MM.1S (cell line): Measurements from ENCODE around the gene TPH2.

Experiments
- DNase-seq: peaks from one replicate; pipeline ENCODE4 v3.0.0-alpha.2; 2015
- H2AFZ ChIP-seq: fragments of 300-600 bp; sonication (generic); 2 replicates; pipeline ENCODE4 v1.6.0; 2016; ENCODE audit warnings: antibody characterized with exemption, low read length
- H3F3A ChIP-seq: fragments of 300-600 bp; sonication (generic); 2 replicates; pipeline ENCODE4 v1.6.1; 2016; ENCODE audit warnings: mild to moderate bottlenecking, antibody characterized with exemption, low read length, moderate library complexity, mixed read lengths; ENCODE audit not compliant: insufficient read depth
- H3K27ac ChIP-seq: fragments of 300-600 bp; sonication (generic); 2 replicates; pipeline ENCODE4 v1.5.1; 2016; ENCODE audit warnings: mild to moderate bottlenecking, low read length
- H3K27me3 ChIP-seq: fragments of 300-600 bp; sonication (generic); replicated peaks from 2 replicates; pipeline ENCODE4 v1.6.0; 2016; ENCODE audit warnings: low read length; ENCODE audit not compliant: insufficient read depth
- H3K36me3 ChIP-seq: fragments of 300-600 bp; sonication (generic); replicated peaks from 2 replicates; pipeline ENCODE4 v1.6.1; 2016; ENCODE audit warnings: mild to moderate bottlenecking, low read length, mixed read lengths; ENCODE audit not compliant: insufficient read depth
- H3K4me1 ChIP-seq: fragments of 300-600 bp; sonication (generic); 2 replicates; pipeline ENCODE4 v1.6.1; 2016; ENCODE audit warnings: low read length, mixed read lengths
- H3K4me2 ChIP-seq: fragments of 300-600 bp; sonication (generic); 2 replicates; pipeline ENCODE4 v1.6.0; 2016; ENCODE audit warnings: low read depth, low read length
- H3K4me3 ChIP-seq: fragments of 300-600 bp; sonication (generic); 2 replicates; pipeline ENCODE4 v1.5.1; 2016; ENCODE audit warnings: low read length, mixed read lengths
- H3K79me2 ChIP-seq: fragments of 300-600 bp; sonication (generic); 2 replicates; pipeline ENCODE4 v1.6.1; 2016; ENCODE audit warnings: mixed run types, low read length, mixed read lengths
- H3K9ac ChIP-seq: fragments of 300-600 bp; sonication (generic); 2 replicates; pipeline ENCODE4 v1.6.1; 2016; ENCODE audit warnings: low read length, mixed read lengths
- H3K9me2 ChIP-seq: fragments of 300-600 bp; sonication (generic); replicated peaks from 2 replicates; pipeline ENCODE4 v1.6.1; 2016; ENCODE audit warnings: mild to moderate bottlenecking, low read length, mixed read lengths; ENCODE audit not compliant: insufficient read depth
- H3K9me3 ChIP-seq: fragments of 300-600 bp; sonication (generic); replicated peaks from 2 replicates; pipeline ENCODE4 v1.6.1; 2016; ENCODE audit warnings: mild to moderate bottlenecking, low read length, mixed read lengths; ENCODE audit not compliant: insufficient read depth
- H4K20me1 ChIP-seq: fragments of 300-600 bp; sonication (generic); 2 replicates; pipeline ENCODE4 v1.6.1; 2016; ENCODE audit warnings: mild to moderate bottlenecking, low read length, moderate library complexity, mixed read lengths; ENCODE audit not compliant: insufficient read depth
- EZH2 ChIP-seq: fragments of 300-600 bp; sonication (generic); optimal IDR thresholded peaks from 2 replicates; pipeline ENCODE3; 2017; ENCODE audit warnings: low read depth, mild to moderate bottlenecking, antibody characterized with exemption, low read length, mixed read lengths
- EZH2phosphoT487 ChIP-seq: fragments of 300-600 bp; sonication (generic); IDR thresholded peaks from 2 replicates; pipeline ENCODE4 v1.6.1; 2018; ENCODE audit warnings: antibody characterized with exemption, low read length
- TF ChIP-seq, protein P1 (sequence below): fragments of 300-600 bp; sonication (generic); IDR thresholded peaks from 2 replicates; pipeline ENCODE4 v1.5.1; 2016; ENCODE audit warnings: antibody characterized with exemption, low read length, mixed read lengths

The TPH2 gene

DNA sequence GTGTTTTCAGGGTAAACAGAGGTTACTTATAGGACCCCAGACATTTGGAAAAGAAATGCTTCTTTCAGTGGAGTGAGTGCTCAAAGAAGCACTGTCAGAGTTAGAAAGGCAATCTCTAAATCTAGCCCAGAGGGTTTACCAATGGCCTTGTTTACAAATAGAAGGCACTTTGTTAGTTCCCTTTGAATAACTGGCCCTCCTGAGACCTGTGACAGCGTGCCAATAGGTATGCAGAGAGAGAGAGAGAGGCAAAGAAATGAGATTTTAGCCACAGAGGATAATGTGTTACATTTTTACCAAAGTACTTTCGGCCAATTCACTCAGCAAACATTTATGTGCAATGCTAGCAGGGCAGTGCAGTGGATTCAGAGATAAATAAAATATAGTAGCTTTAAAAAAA lies 41.9 kb downstream of the TPH2 start:
- Histone ChIP-seq H2AFZ (no peak overlapping the region), H3K9ac (no peak overlapping the region), H3K9me3 (no peaks in the 10 kb centered on the region), H4K20me1 (no peaks in the 10 kb centered on the region), H3K9me2 (no peaks in the 10 kb centered on the region), H3K4me3 (no peak overlapping the region), H3F3A (no peaks in the 10 kb centered on the region), H3K36me3 (no peaks in the 10 kb centered on the region), H3K79me2 (no peaks in the 10 kb centered on the region), H3K4me2 (no peak overlapping the region), H3K27ac (no peak overlapping the region), H3K27me3 (no peaks in the 10 kb centered on the region), H3K4me1 (no peaks in the 10 kb centered on the region)
- TF ChIP-seq, protein P1, sequence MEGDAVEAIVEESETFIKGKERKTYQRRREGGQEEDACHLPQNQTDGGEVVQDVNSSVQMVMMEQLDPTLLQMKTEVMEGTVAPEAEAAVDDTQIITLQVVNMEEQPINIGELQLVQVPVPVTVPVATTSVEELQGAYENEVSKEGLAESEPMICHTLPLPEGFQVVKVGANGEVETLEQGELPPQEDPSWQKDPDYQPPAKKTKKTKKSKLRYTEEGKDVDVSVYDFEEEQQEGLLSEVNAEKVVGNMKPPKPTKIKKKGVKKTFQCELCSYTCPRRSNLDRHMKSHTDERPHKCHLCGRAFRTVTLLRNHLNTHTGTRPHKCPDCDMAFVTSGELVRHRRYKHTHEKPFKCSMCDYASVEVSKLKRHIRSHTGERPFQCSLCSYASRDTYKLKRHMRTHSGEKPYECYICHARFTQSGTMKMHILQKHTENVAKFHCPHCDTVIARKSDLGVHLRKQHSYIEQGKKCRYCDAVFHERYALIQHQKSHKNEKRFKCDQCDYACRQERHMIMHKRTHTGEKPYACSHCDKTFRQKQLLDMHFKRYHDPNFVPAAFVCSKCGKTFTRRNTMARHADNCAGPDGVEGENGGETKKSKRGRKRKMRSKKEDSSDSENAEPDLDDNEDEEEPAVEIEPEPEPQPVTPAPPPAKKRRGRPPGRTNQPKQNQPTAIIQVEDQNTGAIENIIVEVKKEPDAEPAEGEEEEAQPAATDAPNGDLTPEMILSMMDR, result no peak
- TF ChIP-seq EZH2phosphoT487, result no peak
- no peak for TF ChIP-seq EZH2
- no peak for DNase-seq

DNA sequence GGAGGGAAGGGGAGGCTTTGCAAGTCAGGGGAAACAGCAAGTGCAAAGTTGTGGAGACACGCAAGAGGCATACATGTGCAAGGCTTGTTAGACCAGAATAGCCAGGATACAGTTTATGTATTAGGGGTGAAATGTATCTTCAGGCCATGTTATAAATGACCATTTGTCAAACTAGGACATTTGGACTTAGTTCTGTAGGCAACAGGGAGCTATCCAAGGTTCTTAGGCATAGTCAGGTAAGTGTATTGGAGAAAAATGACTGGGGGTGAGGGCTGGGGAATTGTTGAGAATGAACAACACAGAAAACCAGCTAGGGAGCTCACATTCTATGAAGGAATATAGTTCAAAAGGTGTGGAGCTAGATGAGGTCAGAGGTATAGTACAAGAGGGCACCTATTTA lies 42.5 kb downstream of the TPH2 start:
- Histone ChIP-seq H3K4me1 (no peaks in the 10 kb centered on the region), H3K9ac (no peak overlapping the region), H4K20me1 (no peaks in the 10 kb centered on the region), H3K27ac (no peak overlapping the region), H3K9me3 (no peaks in the 10 kb centered on the region), H3K4me3 (no peak overlapping the region), H3K9me2 (no peaks in the 10 kb centered on the region), H2AFZ (no peak overlapping the region), H3K79me2 (no peaks in the 10 kb centered on the region), H3F3A (no peaks in the 10 kb centered on the region), H3K4me2 (no peak overlapping the region), H3K36me3 (no peaks in the 10 kb centered on the region), H3K27me3 (no peaks in the 10 kb centered on the region)
- DNase-seq, result no peak
- TF ChIP-seq EZH2phosphoT487, result no peak
- no peak for TF ChIP-seq EZH2
- TF ChIP-seq, protein P1, result no peak

DNA sequence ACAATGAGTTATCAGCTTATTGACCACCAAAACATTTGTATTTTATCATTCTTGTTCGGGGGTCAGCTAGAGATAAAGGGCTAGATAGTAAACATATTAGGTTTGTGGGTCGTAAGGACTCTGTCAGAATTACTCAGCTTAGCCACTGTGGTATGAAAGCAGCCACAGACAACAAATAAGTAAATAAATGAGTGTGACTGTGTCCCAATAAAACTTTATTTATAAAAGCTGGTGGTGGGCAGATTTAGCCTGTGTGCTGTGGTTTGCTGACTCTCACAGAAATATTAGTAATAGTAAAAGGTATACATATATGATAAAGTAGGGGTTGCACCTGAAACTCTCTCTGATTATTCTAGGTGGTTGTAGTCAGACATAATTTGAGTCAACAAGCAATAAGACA lies 56.1 kb downstream of the TPH2 start:
- no peak overlapping the region for H3K9ac ChIP-seq
- no peak overlapping the region for H3K27ac ChIP-seq
- no peaks in the 10 kb centered on the region for H3K9me2 ChIP-seq
- no peaks in the 10 kb centered on the region for H3K9me3 ChIP-seq
- H3K36me3 ChIP-seq, result no peaks in the 10 kb centered on the region
- no peak overlapping the region for H3K4me2 ChIP-seq
- no peak for DNase-seq
- H3F3A ChIP-seq, result no peaks in the 10 kb centered on the region
- no peak overlapping the region for H2AFZ ChIP-seq
- no peaks in the 10 kb centered on the region for H4K20me1 ChIP-seq
- no peaks in the 10 kb centered on the region for H3K4me1 ChIP-seq
- TF ChIP-seq, protein P1, result no peak
- no peak for TF ChIP-seq EZH2phosphoT487
- no peak for TF ChIP-seq EZH2
- H3K4me3 ChIP-seq, result no peak overlapping the region
- H3K27me3 ChIP-seq, result no peaks in the 10 kb centered on the region
- no peaks in the 10 kb centered on the region for H3K79me2 ChIP-seq
